Activated T-cell treated with anti-CD3 and anti-CD28 coated beads, Interleukin-2, amount 50 U/mL, for 1 hour (primary cell): ENCODE results near the gene INHA.

Source experiments
- DNase-seq: peaks from one replicate; pipeline ENCODE4 v3.0.0-alpha.2; 2020

INHA gene

DNA sequence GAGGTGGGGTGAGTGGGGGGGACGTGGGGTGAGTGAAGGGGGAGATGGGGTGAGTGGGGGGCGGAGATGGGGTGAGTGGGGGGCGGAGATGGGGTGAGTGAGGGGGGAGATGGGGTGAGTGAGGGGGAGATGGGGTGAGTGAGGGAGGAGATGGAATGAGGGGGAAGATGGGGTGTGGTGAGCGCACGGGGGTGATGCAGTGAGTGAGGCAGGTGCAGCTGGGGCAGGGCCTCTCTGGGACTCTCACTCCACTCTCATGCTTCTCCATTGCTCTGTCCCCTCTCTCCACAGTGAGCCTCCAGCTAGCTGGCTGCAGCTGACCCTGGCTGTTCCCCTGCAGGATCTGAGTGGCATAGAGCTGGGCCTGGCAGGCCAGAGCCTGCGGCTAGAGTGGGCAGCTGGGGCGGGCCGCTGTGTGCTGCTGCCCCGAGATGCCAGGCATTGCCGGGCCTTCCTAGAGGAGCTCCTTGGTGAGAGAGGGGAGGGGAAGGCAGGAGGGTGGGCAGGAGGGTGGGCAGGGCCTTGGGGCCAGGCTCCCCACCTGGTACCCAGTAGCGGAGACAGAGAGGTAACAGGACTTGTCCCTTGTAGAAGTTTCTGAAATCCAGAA is 41.5 kb downstream of the INHA start:
- DNase-seq, result no peak

DNA sequence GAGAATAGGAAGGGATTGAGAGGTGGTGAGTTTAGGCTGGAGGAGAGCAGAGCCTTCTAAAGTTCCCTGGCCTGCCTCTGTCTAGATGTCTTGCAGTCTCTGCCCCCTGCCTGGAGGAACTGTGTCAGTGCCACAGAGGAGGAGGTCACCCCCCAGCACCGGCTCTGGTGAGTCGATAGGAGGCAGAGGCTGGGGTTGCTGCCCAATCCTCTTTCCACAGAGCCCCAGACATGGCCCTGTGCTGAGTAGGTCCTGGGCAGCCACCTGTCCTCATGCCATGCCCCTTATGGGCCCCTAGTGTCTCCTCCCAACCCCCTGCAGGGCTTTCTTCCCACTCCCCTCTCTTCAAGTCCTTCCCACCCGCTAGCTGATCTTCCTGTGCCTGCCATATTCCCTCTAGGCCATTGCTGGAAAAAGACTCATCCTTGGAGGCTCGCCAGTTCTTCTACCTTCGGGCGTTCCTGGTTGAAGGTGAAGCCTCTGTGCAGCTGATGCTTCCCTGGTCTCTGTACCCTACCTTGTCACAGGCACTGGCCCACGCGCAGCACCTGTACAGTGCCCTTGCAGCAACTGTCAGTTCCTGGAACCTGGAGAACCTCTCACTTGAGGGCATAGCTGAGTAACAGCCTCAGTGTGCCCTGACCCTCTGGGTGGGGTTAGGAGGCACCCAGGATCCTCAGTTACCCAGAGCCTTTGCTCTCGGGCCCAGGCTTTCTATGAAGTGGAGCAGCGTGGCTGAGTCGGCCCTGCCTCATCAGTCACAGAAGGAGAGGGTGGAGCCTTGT is 42.2 kb downstream of the INHA start:
- DNase-seq, result no peak

DNA sequence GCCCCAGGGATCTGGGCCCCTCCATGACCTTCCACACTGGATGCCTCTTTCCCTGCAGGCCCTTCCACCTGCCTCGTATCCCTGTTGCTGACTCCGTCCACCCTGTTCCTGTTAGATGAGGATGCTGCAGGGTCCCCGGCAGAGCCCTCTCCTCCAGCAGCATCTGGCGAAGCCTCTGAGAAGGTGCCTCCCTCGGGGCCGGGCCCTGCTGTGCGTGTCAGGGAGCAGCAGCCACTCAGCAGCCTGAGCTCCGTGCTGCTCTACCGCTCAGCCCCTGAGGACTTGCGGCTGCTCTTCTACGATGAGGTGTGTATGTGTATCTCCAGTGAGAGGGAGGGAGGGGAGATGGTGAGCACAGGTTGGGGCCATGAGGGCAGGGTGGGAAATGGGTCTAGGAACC is 42.9 kb downstream of the INHA start:
- no peak for DNase-seq

DNA sequence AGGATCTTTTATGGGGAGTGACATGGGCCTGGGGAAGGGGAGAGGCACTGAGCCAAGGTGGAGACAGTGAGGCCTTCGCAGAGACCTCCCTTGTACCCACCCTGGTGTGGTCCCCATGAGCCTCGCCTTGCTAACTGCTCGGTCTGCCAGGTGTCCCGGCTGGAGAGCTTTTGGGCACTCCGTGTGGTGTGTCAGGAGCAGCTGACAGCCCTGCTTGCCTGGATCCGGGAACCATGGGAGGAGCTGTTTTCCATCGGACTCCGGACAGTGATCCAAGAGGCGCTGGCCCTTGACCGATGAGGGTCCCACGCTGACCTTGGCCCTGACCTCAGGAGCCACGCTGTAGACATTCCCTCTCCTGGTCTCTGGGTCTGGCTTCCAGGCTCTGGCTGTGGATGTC is 43.8 kb downstream of the INHA start:
- no peak for DNase-seq

DNA sequence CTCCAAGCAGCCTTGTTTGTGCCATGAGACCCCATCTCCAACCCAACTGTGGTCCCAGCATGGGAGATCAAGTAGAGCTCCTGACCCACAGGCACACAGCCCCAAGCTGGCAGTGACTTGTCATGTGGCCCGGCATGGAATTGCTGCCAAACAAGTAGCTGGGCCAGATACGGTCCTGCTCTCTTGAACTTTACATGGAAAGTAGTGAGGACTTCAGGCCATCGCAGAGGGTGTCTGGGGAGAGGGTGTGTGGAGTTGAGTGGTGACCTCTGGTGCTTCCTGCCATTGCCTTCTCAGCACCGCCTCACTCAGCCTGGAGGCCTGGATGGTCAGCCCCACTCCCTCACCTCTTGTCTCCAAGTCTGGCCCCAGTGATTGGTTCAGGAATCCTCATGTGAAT is 44.4 kb downstream of the INHA start:
- DNase-seq, result no peak

DNA sequence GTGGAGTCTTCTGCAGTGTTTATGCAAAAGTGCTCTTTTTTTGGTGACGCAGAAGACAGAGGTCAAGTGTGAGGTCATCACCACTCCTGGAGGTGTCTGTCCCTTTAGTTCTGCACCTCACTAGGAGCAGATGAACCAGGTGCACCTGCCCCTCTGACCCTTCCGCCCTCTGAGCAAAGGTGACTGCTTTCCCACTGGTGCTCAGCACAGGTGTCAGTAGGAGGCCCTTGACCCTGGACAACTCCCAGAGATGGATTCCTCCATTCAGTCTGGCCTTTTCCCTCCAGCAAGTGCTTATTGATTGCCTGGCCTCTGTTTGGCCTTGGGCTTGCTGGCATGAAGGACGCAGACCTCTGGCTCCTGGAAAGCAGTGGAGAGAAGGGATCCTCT is 46.6 kb downstream of the INHA start:
- no peak for DNase-seq

DNA sequence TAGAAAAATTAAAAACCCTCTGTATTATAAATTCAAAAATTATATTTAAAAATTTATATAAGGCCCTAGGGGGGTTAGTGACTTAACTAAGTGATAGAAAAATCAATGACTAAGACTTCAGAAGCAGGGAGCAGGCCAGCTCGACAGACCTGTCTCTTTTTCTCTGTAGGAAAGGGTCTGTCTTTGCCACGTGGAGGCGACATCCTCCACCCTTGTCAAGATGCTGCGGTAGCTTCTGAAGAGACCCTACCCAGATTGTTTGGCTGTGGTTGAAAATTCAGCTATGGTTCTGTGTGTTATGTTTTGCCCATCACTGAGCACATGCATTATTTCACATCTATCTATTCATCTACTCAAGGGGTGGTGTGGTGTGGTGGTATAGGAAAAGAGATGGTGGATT is 47.1 kb downstream of the INHA start:
- DNase-seq, result no peak

DNA sequence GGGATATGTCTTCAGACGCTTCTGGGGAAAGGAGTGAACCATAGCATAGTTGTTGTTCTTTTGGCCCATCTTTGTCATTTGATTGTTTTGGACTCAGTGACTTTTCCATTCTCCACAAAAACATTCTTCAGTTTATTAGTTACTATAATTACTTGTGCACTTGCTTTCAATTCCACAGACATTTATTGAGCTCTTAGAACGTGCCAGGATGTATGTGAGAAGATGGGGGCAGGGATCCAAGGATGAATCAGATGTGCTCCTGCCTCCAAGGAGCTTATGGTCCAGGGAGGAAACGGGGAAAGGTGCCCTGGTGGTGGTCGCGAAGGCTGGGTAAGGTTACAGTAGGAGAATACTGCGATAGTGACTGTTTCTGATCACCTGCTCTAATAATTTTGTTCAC is 48.4 kb downstream of the INHA start:
- DNase-seq, result no peak

DNA sequence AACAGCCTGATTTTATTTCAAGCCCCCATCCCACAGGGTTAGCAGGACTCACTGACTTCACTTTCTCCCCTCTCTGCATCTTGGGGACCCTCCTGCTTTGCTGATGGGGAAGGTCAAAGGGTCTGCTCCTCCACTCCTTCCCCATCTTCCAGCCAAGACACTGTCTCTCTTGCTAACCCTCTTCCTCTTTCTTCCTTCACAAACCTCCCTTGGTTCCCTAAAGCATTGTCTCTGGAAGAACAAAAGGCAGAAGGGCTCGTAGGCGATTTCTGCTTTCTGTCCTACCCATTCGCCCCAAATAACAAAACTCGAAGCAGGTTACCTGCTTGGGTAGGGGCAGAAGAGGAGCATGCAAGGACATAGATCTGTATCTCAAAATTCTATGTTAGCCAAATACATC is 49.8 kb downstream of the INHA start:
- DNase-seq, result no peak

DNA sequence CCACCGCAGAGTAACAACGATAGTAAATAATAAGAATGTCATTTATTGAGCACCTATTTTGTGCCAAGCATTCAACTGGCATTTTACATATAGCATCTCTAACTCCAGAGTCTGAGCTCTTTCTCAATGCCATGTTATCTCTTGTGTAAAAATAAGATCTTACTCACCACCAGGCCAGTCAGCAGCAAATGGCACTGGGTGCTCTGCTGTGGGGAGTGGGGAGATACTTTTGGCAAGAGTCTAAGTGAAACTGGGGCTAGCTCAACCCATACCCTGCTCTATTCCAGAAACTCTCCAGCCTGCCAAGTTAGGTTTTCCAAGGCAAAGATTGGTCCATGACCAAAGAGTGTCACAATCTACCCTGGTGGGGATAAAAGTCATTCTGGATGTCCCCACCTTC is 50.4 kb downstream of the INHA start:
- no peak for DNase-seq

DNA sequence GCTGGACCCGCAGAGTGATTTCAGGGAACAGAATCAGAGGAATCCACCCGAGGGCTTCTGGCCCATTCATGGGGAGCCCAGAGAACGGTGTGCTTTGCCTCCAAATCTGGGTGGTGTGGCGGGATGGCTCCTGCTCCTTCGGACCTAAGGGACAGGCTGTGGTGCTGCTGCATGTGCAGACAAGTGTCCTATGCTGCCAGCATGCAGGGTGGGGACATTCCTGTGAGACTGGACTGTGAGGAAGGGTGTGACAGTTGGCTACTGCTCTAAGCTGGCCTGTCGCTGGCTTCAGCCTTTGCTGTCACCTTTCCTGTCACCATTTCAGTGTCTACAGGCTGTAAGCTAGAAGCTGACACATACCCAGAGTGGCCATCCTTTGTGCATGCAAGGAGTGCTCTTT is 52.5 kb downstream of the INHA start:
- no peak for DNase-seq

DNA sequence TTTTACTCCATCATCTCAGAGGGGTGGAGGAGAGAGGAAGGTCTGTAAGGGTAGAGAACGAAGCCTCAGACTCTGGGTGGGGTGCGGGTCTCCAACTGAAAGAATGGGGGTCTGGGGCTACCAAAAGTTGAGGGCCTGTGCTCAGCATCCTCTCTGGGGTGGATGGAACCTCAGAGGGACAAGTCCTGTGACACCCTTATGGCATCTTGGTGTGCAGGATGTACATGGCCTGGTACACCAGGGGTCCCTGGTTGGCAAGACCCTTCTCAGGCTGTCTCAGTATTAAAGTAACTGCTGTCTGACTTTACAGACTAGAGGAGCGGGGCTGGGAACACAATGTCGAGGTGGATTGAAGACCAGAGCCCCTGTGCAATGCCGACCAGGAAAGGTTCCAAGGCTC is 53.1 kb downstream of the INHA start:
- no peak for DNase-seq
